ENCODE measurements around the gene NOG. TPM values are rescaled to one million over a fixed set of nuclear protein-coding genes. Genes with fewer than 3 reads are reported as not detected.

NOG gene
- total RNA-seq, 4 donors from 2014 or later: 11.4 to 42.8 (median 14.1) TPM

DNA sequence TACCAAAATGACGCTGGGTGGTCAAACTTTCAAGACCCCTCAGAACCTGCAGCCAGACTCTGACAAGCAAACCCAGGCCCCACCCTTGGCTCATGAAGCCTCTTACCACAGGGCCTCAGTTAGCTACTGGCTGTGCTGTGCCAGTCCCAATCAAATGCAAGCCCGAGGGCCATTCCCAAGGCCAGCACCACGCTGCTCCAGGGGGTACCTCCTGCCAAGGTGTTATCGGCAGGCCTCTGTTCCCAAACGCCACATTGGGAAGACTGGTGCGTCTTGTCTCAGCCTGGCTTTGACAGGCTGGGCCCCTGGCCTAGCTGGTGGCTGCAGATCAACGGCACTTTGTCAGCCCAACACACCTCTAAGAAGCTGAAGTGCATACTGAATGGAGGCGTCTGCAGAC, 35.8 kb upstream of the NOG start:
- no peaks in the 10 kb centered on the region for H3K27me3 ChIP-seq

DNA sequence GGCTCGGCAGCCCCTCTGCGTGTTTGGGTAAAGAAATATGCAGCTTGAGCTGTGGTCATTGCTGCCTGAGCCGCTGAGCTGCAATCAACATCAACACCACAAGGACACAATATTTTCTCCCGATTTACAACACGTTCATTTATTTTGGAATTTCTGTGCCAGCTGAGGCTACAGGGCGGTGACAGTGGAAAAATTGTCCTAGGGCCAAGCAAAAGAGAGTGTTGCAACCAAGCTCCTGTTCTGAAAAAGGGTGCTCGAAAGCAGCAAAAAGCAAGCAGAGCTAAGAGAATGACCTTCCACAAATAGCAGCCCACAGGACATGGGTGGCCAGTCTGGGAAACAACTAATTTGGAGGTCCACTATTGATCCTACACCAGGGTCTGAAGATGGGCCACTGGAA, 35.4 kb upstream of the NOG start:
- Histone ChIP-seq H3K27ac (no peak overlapping the region), H3K4me3 (no peak overlapping the region), H3K27me3 (no peaks in the 10 kb centered on the region), H3K4me1 (no peaks in the 10 kb centered on the region), H3K36me3 (no peaks in the 10 kb centered on the region), H3K9me3 (no peaks in the 10 kb centered on the region)
- TF ChIP-seq POLR2A (IDR thresholded peaks at IDR 0.05) (no peak), EP300 (IDR thresholded peaks at IDR 0.05) (no peak)
- TF ChIP-seq, protein P1, sequence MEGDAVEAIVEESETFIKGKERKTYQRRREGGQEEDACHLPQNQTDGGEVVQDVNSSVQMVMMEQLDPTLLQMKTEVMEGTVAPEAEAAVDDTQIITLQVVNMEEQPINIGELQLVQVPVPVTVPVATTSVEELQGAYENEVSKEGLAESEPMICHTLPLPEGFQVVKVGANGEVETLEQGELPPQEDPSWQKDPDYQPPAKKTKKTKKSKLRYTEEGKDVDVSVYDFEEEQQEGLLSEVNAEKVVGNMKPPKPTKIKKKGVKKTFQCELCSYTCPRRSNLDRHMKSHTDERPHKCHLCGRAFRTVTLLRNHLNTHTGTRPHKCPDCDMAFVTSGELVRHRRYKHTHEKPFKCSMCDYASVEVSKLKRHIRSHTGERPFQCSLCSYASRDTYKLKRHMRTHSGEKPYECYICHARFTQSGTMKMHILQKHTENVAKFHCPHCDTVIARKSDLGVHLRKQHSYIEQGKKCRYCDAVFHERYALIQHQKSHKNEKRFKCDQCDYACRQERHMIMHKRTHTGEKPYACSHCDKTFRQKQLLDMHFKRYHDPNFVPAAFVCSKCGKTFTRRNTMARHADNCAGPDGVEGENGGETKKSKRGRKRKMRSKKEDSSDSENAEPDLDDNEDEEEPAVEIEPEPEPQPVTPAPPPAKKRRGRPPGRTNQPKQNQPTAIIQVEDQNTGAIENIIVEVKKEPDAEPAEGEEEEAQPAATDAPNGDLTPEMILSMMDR (IDR thresholded peaks at IDR 0.05): no peak
- DNase-seq (ENCODE audit: low spot score in 2 of 2): no peak
- WGBS, 2 donors: 69 to 75% methylated on average over 7 of the region's 7 CpGs

More for the DNA sequence above, 35.8 kb upstream of the NOG start:
- Histone ChIP-seq H3K9me3 (no peaks in the 10 kb centered on the region), H3K36me3 (no peaks in the 10 kb centered on the region), H3K4me1 (no peaks in the 10 kb centered on the region), H3K27ac (no peak overlapping the region), H3K4me3 (no peak overlapping the region)
- DNase-seq (ENCODE audit: low spot score in 2 of 2): no peak
- WGBS, 2 donors: 75 to 85% methylated on average over 8 of the region's 8 CpGs
- TF ChIP-seq EP300 (IDR thresholded peaks at IDR 0.05) (no peak), POLR2A (IDR thresholded peaks at IDR 0.05) (no peak)
- TF ChIP-seq, protein P1 (IDR thresholded peaks at IDR 0.05): no peak

DNA sequence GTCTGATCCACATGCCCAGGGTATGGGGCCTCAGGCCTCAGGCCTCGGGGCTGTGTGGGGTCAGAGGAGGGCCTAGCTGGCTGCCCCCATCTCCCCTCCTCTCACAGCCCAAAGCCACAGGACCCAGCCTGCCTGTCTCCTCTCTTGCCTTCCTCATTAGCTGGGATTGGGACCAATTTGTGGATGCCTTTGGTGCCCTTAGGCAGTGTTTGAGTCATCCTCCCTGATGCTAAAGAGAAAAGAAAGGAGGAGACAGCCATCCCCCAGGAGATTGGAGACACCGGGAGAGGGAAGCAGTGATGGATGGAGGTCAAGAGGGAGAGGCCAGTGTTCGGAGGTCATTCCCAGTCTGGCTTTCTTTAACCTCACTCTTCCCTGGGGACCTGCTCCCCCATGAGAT, 23.3 kb upstream of the NOG start:
- no peak for DNase-seq (ENCODE audit: low spot score in 2 of 2)
- Histone ChIP-seq H3K4me3 (no peak overlapping the region), H3K27ac (no peak overlapping the region), H3K27me3 (no peaks in the 10 kb centered on the region), H3K9me3 (no peaks in the 10 kb centered on the region), H3K36me3 (no peaks in the 10 kb centered on the region), H3K4me1 (no peaks in the 10 kb centered on the region)
- TF ChIP-seq EP300 (IDR thresholded peaks at IDR 0.05) (no peak), POLR2A (IDR thresholded peaks at IDR 0.05) (no peak)
- TF ChIP-seq, protein P1 (IDR thresholded peaks at IDR 0.05): no peak
- 41 to 43% methylated on average over 3 of the region's 3 CpGs for WGBS, 2 donors

DNA sequence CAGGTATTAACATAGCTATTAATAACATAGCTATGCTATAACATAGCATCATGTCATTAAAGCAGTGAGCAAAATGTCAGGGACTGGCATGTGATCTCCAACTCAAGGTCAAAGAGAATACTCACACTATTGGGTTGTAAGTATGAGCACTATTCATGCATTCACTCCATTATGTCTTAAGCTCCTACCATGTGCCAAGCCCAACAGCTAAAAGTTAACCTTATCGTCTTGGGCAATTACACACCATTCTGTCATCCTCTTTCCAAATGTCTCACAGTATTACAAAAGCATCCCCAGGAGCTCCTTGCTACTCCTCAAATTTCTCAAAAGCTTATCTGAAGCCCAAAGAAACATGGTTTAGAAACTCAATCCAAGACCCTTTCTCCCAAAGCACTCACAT, 22.0 kb upstream of the NOG start:
- DNase-seq (ENCODE audit: low spot score in 2 of 2): no peak
- Histone ChIP-seq H3K4me3 (no peak overlapping the region), H3K36me3 (no peaks in the 10 kb centered on the region), H3K27me3 (no peaks in the 10 kb centered on the region), H3K9me3 (no peaks in the 10 kb centered on the region), H3K4me1 (no peaks in the 10 kb centered on the region), H3K27ac (no peak overlapping the region)
- WGBS, 2 donors: 73% methylated on average over 1 of the region's 1 CpG
- TF ChIP-seq EP300 (IDR thresholded peaks at IDR 0.05) (no peak), POLR2A (IDR thresholded peaks at IDR 0.05) (no peak)
- TF ChIP-seq, protein P1 (IDR thresholded peaks at IDR 0.05): no peak

DNA sequence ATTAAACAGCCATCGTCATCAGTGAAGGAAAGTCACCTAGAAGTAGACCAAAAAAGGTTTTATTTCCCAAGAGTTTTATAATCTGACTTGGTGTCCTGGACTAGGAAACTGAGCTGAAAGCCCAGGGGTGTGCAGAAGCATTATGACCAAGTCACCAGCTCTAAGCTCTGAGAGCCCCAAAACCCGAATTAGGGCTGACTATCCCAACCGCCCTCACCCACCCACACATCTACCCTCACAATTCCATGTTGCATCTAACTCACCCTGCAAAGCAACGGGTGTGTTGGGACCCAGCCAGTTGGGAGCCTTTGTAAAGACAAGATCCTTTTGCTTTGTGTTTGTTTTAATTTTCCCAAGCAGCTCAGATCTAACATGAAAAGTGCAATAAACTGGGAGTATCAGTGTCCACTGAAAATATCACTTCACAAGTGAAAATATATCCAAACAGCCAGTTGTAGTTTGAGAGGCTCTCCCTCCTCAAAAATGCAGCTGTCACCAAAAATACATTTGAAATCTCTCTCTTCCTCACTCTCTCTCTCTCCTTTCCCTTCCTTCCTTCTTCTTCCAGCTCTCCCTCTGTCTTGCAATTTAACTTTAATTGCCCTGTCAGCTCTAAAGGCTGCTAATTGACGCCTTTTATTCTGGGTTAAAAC, 16.2 kb upstream of the NOG start:
- Histone ChIP-seq H3K4me3 (peak overlapping the region in 2 of 4 donors; percentile 9 to 27), H3K4me1 (peaks cover 0 to 15% (median 6%) of the 10 kb centered on the region in 4 donors), H3K36me3 (no peaks in the 10 kb centered on the region), H3K27ac (peak overlapping the region in 1 of 4 donors; percentile 18), H3K27me3 (no peaks in the 10 kb centered on the region), H3K9me3 (no peaks in the 10 kb centered on the region)
- TF ChIP-seq, protein P1 (IDR thresholded peaks at IDR 0.05): no peak
- no peak for TF ChIP-seq EP300 (IDR thresholded peaks at IDR 0.05)
- TF ChIP-seq POLR2A (IDR thresholded peaks at IDR 0.05): no peak
- WGBS, 2 donors: 24 to 40% methylated on average over 5 of the region's 5 CpGs
- DNase-seq (ENCODE audit: low spot score in 2 of 2): no peak

Data from tibial nerve (tissue), 4 donors.